ENCODE results near the gene POLR2I.

Gene POLR2I

DNA sequence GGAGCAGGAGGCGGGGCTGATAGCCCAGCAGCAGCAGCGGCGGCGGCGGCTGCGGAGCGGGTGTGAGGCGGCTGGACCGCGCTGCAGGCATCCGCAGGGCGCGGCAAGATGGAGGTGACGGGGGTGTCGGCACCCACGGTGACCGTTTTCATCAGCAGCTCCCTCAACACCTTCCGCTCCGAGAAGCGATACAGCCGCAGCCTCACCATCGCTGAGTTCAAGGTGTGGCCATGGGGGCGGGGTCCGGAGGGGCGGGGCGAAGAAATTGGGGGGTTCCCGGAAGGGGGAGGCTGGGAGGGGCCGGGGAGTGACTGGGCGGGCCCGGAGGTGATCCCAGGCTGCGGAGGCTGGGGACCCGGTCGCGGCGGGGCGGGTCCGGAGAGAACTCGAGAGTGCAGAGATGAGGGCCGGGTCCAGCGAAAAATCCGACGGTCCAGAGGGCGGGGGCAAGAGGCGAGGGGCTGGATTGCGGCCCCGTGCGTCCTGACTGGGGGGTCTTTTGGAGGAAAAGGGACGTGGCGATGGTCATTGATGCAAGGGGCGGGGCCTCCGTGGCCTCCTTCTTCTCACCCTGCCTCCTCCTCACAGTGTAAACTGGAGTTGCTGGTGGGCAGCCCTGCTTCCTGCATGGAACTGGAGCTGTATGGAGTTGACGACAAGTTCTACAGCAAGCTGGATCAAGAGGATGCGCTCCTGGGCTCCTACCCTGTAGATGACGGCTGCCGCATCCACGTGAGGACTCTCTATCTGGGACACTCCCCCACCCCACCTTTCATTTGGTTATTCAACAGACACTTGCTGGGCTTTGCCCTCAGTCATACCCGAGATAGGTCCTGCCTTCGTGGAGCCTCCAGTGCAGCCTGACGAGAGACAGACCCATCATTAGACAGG is 1.0 kb upstream of the POLR2I start, which contains the start of gene TBCB:
Gene TBCB, plus strand, starts transcription at position 16 of the 891 bp plus-strand sequence. Its CDS starts 93 bp downstream, at position 109.
- peak; percentile 31 for DNase-seq (ENCODE audit: low read depth)
- TF ChIP-seq, protein P1, sequence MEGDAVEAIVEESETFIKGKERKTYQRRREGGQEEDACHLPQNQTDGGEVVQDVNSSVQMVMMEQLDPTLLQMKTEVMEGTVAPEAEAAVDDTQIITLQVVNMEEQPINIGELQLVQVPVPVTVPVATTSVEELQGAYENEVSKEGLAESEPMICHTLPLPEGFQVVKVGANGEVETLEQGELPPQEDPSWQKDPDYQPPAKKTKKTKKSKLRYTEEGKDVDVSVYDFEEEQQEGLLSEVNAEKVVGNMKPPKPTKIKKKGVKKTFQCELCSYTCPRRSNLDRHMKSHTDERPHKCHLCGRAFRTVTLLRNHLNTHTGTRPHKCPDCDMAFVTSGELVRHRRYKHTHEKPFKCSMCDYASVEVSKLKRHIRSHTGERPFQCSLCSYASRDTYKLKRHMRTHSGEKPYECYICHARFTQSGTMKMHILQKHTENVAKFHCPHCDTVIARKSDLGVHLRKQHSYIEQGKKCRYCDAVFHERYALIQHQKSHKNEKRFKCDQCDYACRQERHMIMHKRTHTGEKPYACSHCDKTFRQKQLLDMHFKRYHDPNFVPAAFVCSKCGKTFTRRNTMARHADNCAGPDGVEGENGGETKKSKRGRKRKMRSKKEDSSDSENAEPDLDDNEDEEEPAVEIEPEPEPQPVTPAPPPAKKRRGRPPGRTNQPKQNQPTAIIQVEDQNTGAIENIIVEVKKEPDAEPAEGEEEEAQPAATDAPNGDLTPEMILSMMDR (conservative IDR thresholded peaks at IDR 0.05; ENCODE audit: control insufficient read depth, insufficient read depth, low read depth, low read length): no peak
- H3K4me3 ChIP-seq (ENCODE audit: control insufficient read depth, low read depth, low read length): peak within 1 kb of the TSS; percentile 92

DNA sequence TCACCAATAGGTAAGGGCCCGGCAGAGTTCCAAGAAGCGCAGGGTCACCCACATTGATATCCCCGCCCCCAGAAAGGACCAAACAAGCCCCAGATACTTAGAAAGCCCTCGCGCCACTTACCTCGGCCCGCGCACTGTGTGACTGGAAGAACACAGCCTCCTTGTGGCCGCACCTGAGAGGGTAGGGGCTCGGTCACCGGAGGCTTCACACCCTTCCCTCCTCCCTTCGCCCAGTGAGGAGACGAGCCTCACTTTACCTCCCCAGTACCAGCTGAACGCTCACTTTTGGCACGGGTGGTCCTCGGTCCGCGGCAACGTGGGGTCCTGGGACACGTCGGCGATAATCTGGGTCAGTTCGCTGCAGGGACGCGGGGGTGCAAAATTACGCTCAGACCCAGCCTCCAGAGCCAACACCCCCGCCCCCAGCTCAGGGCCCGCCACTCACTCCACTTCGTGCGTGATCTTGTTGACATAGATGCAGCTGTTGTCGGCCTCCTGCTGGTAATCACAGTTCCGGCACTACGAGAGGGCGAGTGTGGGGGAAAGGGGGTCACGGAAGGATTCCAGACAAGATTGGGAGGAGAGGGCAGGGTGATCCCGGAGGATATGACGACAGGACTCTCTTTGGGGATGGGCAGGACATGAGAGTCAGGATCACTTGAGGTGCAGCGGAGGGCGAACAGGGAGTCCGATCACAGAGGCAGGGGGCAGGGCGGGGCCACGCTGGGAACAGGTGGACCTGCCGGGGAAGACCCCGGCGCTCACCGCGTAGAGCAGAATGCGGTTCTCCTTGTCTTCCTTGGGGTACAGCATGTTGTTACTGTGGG is 568 bp downstream of the POLR2I start:
- TF ChIP-seq, protein P1 (conservative IDR thresholded peaks at IDR 0.05; ENCODE audit: control insufficient read depth, insufficient read depth, low read depth, low read length): peak; percentile 11
- peak; percentile 47 for DNase-seq (ENCODE audit: low read depth)
- peak overlapping the region; percentile 92 for H3K4me3 ChIP-seq (ENCODE audit: control insufficient read depth, low read depth, low read length)

DNA sequence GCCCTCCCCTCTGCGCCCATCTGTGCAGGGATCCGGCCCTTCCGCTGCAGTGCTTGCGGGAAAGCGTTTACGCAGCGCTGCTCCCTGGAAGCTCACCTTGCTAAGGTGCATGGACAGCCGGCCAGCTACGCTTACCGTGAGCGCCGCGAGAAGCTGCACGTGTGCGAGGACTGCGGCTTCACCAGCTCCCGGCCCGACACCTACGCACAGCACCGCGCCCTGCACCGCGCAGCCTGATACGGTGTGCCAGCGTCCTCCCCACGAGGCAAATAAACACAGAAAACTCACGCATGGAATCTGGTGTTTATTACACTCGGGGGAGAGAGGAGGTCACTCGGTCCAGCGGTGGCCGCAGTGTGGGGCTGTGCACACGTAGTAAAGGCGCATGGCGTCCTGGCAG is 1.2 kb downstream of the POLR2I start:
- TF ChIP-seq, protein P1 (conservative IDR thresholded peaks at IDR 0.05; ENCODE audit: control insufficient read depth, insufficient read depth, low read depth, low read length): no peak
- peak overlapping the region; percentile 92 for H3K4me3 ChIP-seq (ENCODE audit: control insufficient read depth, low read depth, low read length)
- DNase-seq (ENCODE audit: low read depth): no peak

DNA sequence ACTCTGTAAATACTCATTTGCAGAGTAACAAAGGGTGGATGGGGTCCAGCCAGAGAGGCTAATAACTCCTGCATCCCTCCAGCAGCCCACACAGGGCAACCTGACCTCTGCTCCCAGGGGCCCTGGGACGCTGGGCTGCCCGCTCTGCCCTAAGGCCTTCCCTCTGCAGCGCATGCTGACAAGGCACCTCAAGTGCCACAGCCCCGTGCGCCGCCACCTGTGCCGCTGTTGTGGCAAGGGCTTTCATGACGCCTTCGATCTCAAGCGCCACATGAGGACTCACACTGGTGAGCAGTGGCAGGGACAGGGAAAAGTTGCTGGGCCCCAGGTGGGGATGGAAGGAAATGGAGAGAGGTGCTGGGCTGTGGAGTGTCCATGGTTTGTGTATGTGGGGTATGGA is 2.0 kb downstream of the POLR2I start:
- no peak overlapping the region for H3K4me3 ChIP-seq (ENCODE audit: control insufficient read depth, low read depth, low read length)
- TF ChIP-seq, protein P1 (conservative IDR thresholded peaks at IDR 0.05; ENCODE audit: control insufficient read depth, insufficient read depth, low read depth, low read length): no peak
- no peak for DNase-seq (ENCODE audit: low read depth)

DNA sequence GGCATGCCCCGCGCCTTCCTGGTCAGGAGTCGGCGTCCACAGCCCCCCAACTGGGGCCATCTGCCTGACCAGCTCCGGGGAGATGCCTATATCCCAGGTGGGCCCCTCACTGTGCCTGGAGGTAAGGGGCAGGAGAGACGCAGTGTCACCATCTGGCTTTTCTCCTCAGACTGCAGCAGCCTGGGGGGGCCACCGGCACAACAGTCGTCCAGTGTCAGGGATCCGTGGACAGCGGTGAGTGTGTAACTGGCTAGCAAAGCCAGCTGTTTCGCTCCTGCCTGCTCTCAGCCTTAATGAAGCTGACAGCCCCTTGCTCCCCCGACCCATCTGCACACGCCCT is 3.5 kb downstream of the POLR2I start:
- no peak for DNase-seq (ENCODE audit: low read depth)
- H3K4me3 ChIP-seq (ENCODE audit: control insufficient read depth, low read depth, low read length): no peak overlapping the region
- TF ChIP-seq, protein P1 (conservative IDR thresholded peaks at IDR 0.05; ENCODE audit: control insufficient read depth, insufficient read depth, low read depth, low read length): no peak

DNA sequence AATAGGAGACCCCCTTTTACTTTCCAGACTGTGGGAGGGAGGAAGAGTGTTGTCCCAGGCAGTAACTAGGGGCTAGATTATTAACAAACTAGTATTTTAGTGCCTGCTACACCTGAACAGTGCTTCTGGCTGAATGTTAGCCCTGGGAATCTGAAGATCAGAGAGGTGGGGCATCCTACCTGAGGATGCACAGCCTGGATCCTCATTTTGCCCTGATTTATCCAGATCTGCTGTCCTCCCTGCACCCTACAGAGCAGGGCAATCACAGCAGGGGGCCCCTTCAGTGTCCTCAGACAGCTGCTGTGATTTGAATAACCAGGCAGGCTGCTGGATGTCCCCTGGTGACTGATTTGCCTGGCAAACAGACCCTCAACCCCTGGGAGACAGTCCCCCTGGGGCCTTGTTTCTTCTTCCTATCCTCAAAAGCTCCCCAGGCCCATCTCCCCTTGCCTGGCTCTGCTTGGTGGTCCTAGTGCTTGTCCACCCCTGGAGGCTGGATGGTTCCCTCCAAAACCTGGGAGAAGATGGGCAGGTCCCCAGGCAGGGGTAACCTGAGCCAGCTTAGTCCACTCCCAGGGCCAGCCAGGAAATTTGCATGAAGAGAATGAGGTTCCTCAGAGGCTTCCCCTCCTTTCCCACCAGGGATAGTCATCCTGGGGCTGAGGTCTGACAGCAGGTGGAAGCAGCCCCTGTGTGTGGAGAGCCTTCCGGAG is 4.0 kb downstream of the POLR2I start, which contains the start of gene OVOL3:
Gene OVOL3, plus strand, starts transcription at position 657 of the 713 bp plus-strand sequence. CDS start 60 bp downstream, outside the sequence.
- TF ChIP-seq, protein P1 (conservative IDR thresholded peaks at IDR 0.05; ENCODE audit: control insufficient read depth, insufficient read depth, low read depth, low read length): no peak
- DNase-seq (ENCODE audit: low read depth): no peak
- no peak within 1 kb of the TSS for H3K4me3 ChIP-seq (ENCODE audit: control insufficient read depth, low read depth, low read length)

Data from fibroblast of mammary gland (primary cell).